Esophagus muscularis mucosa (tissue), 3 donors: ENCODE measurements around the gene NR3C2.

ENCODE experiments used
- POLR2AphosphoS5 ChIP-seq, 2 donors: sonication (generic); formaldehyde crosslinking; IDR thresholded peaks; one replicate each; pipeline ENCODE4 v1.6.1; 2017; ENCODE audit warnings: antibody characterized with exemption in 2 of 2
- TF ChIP-seq, protein P1 (sequence below), 3 experiments: fragments of 200-600 bp in 2 of 3; fragments of 450-650 bp in 1 of 3; sonication (generic) in 2 of 3; IDR thresholded peaks; one replicate each; pipeline ENCODE4 v1.5.1; 2017 to 2019; ENCODE audit warnings: antibody characterized with exemption in 3 of 3, mild to moderate bottlenecking in 2 of 3, moderate library complexity in 1 of 3

DNA sequence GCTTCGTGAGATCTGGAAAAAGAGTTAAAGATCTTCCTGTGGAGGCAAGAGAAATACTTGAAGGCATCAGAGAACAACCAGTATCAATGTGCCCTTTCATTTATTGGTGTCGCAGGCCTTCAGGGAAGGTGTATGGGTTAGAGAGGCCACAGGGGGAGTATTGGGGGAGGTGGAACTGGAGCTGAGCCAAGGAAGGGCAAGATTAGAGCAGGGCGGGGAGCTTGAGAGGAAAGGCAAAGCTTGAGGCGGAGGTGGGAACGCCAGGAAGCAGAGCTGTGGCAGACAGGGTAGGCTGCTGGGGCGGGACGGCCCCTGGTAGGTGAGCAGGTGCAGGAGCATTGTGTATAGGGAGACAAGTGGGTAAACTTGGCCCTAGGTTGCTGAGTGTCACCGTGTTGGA lies 380.4 kb downstream of the NR3C2 start:
- TF ChIP-seq, protein P1, sequence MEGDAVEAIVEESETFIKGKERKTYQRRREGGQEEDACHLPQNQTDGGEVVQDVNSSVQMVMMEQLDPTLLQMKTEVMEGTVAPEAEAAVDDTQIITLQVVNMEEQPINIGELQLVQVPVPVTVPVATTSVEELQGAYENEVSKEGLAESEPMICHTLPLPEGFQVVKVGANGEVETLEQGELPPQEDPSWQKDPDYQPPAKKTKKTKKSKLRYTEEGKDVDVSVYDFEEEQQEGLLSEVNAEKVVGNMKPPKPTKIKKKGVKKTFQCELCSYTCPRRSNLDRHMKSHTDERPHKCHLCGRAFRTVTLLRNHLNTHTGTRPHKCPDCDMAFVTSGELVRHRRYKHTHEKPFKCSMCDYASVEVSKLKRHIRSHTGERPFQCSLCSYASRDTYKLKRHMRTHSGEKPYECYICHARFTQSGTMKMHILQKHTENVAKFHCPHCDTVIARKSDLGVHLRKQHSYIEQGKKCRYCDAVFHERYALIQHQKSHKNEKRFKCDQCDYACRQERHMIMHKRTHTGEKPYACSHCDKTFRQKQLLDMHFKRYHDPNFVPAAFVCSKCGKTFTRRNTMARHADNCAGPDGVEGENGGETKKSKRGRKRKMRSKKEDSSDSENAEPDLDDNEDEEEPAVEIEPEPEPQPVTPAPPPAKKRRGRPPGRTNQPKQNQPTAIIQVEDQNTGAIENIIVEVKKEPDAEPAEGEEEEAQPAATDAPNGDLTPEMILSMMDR (IDR thresholded peaks at IDR 0.05), result no peak
- peak in 1 of 2 donors; percentile 2 for TF ChIP-seq POLR2AphosphoS5 (IDR thresholded peaks at IDR 0.05)
